Activated T-cell treated with anti-CD3 and anti-CD28 coated beads, Interleukin-2, amount 50 U/mL, for 24 hours (primary cell): ENCODE measurements around the gene EFCAB8.
A peak's percentile ranks its signal among the peaks of the same experiment; 100 is the strongest.

Experiments used
- DNase-seq: peaks from one replicate; pipeline ENCODE4 v3.0.0-alpha.2; 2020
- H3K27ac Mint-ChIP-seq: 2 replicates; pipeline ENCODE4 v1.8.0; 2020; ENCODE audit warnings: mild to moderate bottlenecking, mixed read lengths
- H3K27me3 Mint-ChIP-seq: 2 replicates; pipeline ENCODE4 v1.8.0; 2020; ENCODE audit warnings: mixed read lengths
- H3K36me3 Mint-ChIP-seq: 2 replicates; pipeline ENCODE4 v1.8.0; 2020; ENCODE audit warnings: low read depth, mixed read lengths
- H3K4me1 Mint-ChIP-seq: 2 replicates; pipeline ENCODE4 v1.8.0; 2020; ENCODE audit warnings: low read depth, mixed read lengths
- H3K4me3 Mint-ChIP-seq: 2 replicates; pipeline ENCODE4 v1.8.0; 2020; ENCODE audit warnings: mild to moderate bottlenecking, moderate library complexity, mixed read lengths
- H3K9me3 Mint-ChIP-seq: 2 replicates; pipeline ENCODE4 v1.8.0; 2020; ENCODE audit warnings: mixed read lengths

The EFCAB8 gene

DNA sequence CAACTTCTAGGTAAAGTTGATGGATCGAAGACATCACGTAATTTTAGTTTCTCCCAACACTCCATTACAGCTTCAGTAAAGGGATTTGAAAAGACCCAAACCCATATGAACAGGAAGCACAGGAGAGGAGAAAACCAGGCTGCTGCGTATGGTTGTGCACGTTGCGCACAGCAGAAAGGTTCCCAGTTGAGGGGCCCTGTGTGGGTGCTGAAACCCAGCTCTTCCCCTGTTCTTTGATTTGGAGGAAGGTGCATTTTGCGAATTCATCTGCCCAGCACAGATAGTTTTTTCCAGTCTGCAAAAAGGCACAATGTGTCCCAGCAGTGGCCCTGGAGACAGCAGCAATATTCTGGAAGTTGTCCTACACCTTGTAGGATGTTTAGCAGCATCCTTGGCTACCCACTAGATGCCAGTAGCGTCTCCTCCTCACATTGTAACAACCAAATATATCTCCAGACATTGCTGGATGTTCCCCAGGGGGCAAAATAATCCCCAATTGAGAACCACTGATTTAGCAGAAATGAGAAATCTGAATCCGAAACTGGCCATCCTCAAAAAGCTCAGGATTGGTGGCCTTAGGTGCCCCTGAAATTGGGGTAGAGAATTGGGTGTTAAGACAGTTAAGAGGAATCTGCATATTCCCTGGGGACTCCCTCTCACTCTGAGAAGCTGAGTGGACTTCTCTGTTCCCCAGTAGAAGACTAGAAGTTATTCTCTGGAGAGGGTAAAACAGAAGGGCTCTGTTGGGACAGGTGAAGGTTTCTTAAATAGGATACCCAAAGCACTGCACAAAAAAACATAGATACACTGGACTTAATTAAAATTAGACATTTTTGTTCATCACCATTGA lies 133.3 kb downstream of the EFCAB8 start:
- DNase-seq = no peak
- no peak overlapping the region for H3K4me3 Mint-ChIP-seq
- no peaks in the 10 kb centered on the region for H3K36me3 Mint-ChIP-seq
- peaks cover 41% of the 10 kb centered on the region for H3K4me1 Mint-ChIP-seq
- no peaks in the 10 kb centered on the region for H3K27me3 Mint-ChIP-seq
- H3K27ac Mint-ChIP-seq = no peak overlapping the region
- peaks cover 8% of the 10 kb centered on the region for H3K9me3 Mint-ChIP-seq

DNA sequence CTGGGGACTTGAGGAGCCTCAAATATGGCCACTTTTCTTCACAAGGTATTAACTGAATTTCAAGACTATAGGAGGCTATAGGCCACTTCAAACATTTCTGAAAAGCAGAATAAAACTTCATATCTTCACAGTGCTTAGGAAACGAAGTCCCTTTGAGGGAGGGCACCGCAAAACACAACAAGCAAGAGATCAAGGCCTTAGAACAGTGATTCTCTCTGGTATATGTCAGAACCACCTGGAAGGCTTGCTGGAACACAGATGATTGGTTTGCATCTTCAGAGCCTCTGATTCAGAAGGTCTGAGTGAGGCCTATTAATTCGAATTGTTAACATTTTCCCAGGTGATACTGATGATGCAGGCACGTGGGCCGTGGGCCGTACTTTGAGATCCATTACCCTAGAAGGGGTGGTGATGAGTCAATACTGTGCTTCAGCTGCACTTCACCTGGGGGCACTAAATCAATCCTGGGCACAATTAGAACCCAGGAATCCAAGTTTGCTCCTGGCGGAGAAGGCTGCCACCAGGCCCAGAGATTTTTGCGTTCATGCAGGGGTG lies 134.8 kb downstream of the EFCAB8 start:
- Mint-ChIP-seq H3K27ac (no peak overlapping the region), H3K9me3 (peaks cover 8% of the 10 kb centered on the region), H3K4me3 (no peak overlapping the region), H3K4me1 (peaks cover 43% of the 10 kb centered on the region), H3K36me3 (no peaks in the 10 kb centered on the region), H3K27me3 (no peaks in the 10 kb centered on the region)
- DNase-seq = no peak

DNA sequence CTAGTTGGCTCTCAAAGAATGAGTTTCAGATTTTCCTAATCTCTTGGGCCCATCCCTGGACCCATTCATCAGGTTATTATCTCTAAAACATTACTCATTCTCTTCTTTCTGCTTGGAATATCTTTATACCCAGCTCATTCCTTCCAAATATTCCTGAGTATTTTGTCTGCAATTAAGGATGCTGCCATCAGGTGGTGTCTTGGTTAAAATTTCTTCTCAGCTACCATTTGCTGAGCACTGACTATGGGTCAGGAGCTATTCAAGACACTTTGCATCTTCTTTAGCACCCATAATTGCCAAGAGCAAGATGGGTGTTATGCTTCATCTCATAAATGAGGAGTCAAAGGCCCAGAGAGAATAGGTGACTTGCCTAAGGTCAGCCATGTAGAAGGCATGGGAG lies 137.1 kb downstream of the EFCAB8 start:
- no peak for DNase-seq
- H3K4me3 Mint-ChIP-seq = no peak overlapping the region
- H3K4me1 Mint-ChIP-seq = peaks cover 41% of the 10 kb centered on the region
- H3K27ac Mint-ChIP-seq = no peak overlapping the region
- peaks cover 8% of the 10 kb centered on the region for H3K9me3 Mint-ChIP-seq
- H3K36me3 Mint-ChIP-seq = no peaks in the 10 kb centered on the region
- no peaks in the 10 kb centered on the region for H3K27me3 Mint-ChIP-seq

DNA sequence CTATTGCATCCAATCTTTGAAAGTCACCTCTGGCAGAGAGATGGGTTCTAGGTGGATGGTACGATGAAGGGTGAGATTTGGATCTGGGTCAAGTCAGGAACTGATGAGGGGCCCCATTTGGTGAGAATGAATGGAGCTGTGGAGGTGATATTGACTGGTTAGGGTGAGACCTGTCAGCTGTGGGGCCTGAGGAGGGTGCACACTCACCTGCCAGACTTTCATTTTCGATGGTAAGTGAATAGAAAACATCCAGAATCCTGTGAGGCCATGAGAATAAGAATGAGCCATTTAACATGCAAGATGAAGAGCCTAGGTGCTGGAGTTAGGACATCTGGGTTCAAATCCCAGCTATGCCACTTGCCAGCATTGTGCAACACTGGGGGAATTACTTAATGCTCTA lies 138.7 kb downstream of the EFCAB8 start:
- Mint-ChIP-seq H3K4me1 (peaks cover 35% of the 10 kb centered on the region), H3K27ac (no peak overlapping the region), H3K36me3 (no peaks in the 10 kb centered on the region), H3K4me3 (no peak overlapping the region), H3K27me3 (no peaks in the 10 kb centered on the region), H3K9me3 (peaks cover 8% of the 10 kb centered on the region)
- no peak for DNase-seq

DNA sequence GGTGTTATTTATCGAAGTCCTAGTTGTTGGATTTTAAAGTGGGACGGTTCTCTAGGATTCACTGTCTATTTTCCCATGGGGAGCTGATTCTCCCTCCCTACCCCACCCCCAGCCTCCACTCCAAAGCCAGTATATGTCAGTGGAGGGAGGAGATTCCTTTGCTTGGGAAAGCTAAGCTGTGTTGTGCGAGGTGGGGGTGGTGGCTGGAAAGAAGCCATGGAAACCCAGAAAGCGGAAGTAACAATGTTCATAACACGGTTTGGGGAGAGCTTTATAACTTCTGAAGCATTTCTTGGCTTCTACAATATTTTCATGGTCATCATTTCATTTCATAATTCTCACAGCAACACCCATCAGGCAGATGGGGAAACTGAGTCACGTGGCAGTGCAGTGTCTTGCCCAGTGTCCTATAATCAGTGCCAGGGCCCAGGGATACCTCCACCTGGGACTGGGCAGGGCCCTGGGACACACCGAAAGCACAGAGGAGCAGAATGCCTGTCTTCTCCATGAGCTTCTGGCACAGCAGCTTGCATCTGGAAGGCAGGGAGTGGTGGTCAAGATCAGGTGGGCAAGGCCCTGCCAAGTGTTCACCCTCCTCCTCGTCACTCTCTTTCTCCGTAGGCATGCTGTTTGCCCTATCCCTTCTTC lies 141.0 kb downstream of the EFCAB8 start:
- Mint-ChIP-seq H3K27me3 (no peaks in the 10 kb centered on the region), H3K36me3 (no peaks in the 10 kb centered on the region), H3K4me3 (no peak overlapping the region), H3K9me3 (peaks cover 6% of the 10 kb centered on the region), H3K4me1 (peaks cover 22% of the 10 kb centered on the region), H3K27ac (no peak overlapping the region)
- DNase-seq = no peak

DNA sequence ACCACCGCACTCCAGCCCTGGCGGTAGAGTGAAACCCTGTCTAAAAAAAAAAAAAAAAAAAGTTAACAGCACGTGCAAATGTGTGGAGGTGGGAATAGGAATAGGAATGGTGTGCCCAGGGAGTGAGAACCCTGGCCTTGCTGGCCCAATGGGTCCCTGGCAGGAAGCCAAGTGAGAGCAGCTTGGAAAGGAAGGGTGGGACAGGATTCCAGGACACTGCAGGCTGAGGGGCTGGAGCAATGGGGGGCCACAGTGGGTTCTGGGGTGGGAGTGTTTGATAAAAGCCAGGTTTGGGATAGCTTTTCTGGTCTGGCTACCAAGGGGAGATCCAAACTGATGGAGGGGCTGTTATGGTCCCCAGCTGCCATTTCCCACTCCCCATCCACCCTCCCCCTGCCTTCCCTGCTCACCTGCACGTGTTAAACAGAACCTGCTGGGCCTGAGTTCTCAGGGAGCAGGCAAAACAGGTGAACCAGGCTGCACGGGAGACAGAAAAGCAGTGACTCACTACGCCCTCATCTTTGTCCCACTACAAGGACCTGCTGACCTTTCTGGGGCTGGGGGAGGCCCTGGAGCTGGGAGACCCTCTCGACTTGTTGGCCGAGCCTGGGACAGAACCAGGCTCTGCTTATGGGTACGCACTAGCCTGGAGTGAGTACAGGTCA lies 142.2 kb downstream of the EFCAB8 start:
- H3K9me3 Mint-ChIP-seq = peaks cover 3% of the 10 kb centered on the region
- H3K4me3 Mint-ChIP-seq = no peak overlapping the region
- DNase-seq = no peak
- peaks cover 27% of the 10 kb centered on the region for H3K4me1 Mint-ChIP-seq
- no peak overlapping the region for H3K27ac Mint-ChIP-seq
- no peaks in the 10 kb centered on the region for H3K27me3 Mint-ChIP-seq
- H3K36me3 Mint-ChIP-seq = no peaks in the 10 kb centered on the region

DNA sequence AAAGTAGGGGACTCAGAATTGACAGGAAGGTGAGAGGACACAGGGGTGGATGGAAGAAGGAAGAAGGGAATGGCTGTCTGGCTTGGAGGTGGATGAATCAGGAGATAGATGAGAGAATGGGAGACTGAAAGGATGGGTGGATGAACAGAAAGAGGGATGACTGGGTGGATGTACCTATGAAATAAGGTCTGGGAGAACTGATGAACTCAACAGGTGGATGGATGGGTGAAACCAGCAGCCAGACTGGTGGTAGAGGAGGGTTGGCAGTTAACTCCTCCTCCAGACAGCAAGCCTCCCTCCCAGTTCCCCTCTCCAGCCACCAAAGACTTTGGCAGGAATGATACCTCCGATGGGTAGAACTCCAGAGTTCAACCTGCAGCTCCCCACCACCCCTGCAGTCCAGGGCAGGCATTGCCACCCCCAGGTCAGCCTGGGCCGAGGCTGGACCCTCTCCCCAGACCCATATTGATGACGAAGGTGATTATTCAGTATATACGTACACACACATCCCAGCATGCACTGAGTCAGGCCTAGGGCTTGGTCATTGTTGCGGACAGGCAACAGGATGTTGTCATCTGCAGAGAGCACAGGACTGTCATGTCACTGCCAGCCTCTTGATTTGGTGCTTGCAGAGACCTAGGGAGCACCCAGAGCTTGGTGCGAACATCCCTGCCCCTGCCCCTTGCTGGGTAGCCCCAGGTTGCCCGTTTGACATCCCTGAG lies 143.5 kb downstream of the EFCAB8 start:
- Mint-ChIP-seq H3K4me3 (no peak overlapping the region), H3K36me3 (no peaks in the 10 kb centered on the region), H3K27ac (peak overlapping the region; percentile 3), H3K27me3 (no peaks in the 10 kb centered on the region), H3K4me1 (peaks cover 25% of the 10 kb centered on the region), H3K9me3 (peaks cover 3% of the 10 kb centered on the region)
- DNase-seq = no peak

DNA sequence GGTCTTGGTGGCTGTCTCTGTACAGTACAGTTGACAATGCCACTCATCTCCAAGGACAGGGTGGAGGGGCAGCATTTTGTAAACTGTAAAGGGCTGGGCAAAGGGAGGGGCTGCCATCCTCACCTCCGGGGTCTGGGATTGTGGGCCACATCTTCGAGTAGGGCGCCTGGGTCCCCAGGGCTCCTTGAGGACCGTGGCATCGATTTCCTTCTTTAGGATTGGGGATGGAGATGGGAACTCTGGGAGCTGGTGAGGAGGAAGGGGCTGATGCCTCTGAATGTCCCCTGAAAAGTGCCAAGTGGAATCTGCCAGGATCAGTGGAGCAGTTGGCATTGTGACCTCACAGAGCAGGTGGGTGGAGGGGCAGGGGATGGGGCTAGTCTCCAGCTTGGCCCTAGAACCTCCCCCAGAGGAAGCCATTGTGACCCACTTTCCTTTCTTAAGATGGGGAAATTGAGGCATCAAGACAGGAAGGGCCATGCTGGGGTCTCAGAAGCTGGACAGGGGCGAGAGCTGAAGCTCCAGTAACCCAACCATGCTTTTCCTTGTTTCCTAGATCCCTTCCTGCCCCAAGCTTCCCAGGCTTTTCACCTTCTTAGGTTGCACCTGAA lies 145.5 kb downstream of the EFCAB8 start, which contains the start of gene SUN5:
SUN5 (minus strand) TSS at position 293 of the 611 bp plus-strand sequence; CDS start at position 200, 93 bp downstream.
- no peak within 1 kb of the TSS for H3K4me3 Mint-ChIP-seq
- H3K27ac Mint-ChIP-seq = no peak within 1 kb of the TSS
- no peak for DNase-seq
- no peaks in the 10 kb centered on the region for H3K27me3 Mint-ChIP-seq
- H3K36me3 Mint-ChIP-seq = no peaks in the 10 kb centered on the region
- H3K9me3 Mint-ChIP-seq = peaks cover 3% of the 10 kb centered on the region
- H3K4me1 Mint-ChIP-seq = peaks cover 20% of the 10 kb centered on the region

DNA sequence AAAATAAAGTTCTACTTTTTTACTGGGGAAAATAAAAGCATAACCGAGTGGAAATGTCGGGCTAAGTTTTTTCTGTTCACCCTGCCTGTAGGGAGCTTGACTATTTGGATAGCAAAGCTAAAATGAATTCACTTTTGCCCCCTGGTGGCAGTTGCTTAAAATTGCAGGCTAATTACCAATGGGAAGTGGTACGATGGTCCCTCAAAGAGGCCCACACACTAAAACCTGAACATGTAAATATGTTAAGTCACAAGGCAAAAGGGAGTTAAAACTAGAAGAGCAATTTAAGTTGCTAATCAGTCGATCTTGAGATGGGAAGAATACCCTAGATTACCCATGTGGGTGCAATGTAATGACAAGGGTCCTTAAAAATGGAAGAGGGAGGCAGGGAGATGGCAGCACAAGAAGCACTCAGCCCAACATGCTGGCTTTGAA lies 146.4 kb downstream of the EFCAB8 start:
- no peaks in the 10 kb centered on the region for H3K27me3 Mint-ChIP-seq
- H3K36me3 Mint-ChIP-seq = no peaks in the 10 kb centered on the region
- no peak for DNase-seq
- peaks cover 20% of the 10 kb centered on the region for H3K4me1 Mint-ChIP-seq
- H3K27ac Mint-ChIP-seq = no peak overlapping the region
- H3K9me3 Mint-ChIP-seq = peaks cover 3% of the 10 kb centered on the region
- no peak overlapping the region for H3K4me3 Mint-ChIP-seq

DNA sequence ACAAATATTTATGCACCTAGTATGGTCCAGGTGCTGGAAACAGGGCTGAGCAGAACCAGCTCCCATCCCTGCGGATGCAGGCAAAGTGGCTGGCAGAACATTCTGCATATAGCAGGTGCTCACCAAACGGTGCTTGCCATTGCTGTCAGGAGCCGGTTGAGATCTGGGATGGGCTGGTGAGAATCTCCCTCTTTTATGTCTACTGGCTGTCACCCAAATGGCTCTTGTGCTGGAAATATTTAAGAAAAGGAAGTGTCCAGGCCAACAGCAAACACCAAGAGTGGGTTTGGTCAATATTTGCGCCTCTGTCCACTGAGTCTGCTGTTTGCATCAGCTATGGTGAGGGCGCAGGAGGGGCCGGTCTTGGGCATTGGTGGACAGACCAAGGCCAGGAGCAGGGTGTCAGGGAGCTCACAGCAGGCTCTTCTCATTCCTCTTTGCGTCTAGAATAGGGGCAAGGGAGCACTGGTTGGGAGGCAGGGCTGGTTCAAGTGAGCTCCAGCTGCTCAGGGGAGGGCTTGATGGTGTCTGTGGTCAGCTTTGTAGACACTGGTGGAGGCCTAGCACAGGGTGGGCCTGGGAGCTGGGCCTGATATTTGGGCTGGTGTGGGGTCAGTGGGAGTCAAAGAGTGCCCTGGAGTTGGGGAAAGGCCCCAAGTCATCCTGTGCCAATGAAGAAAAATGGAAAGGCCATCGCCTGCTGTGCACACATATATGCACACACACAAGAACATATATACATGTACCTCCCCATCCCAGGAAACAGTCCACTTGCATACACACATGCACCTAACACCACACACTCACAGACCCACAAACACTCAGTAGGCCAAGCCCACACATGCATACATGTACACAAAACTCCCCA lies 147.4 kb downstream of the EFCAB8 start:
- H3K4me3 Mint-ChIP-seq = no peak overlapping the region

DNA sequence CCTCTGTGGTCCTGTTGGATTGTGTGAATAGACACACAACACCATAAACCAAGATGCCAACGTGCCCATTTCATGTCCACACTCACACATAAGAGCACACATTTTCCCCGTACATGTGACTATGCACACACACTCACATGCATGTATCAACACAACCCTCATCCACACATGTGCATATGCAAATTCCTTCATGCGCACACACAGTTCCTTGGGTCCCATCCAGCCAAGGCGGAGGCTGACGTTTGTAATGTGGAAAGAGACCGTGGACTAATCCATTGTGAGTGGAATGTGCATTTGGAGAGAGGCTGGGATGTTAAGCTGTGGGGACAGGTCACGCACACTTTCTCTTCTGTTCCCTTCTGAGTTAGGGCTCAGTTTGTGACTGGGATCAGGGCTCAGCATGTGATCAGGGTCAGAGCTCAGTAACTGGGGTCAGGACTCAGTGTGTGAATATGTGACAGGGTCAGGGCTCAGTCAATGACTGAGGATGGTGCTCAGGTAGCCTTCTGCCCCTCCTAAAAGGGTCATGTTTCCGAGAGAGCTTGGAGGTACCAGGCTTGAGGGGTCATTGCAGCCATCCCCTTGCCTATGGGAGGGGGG lies 148.2 kb downstream of the EFCAB8 start:
- Mint-ChIP-seq H3K4me1 (peaks cover 13% of the 10 kb centered on the region), H3K27me3 (no peaks in the 10 kb centered on the region), H3K9me3 (peaks cover 3% of the 10 kb centered on the region), H3K4me3 (no peak overlapping the region), H3K36me3 (no peaks in the 10 kb centered on the region), H3K27ac (no peak overlapping the region)
- DNase-seq = no peak

More for the DNA sequence above, 147.4 kb downstream of the EFCAB8 start:
- peaks cover 3% of the 10 kb centered on the region for H3K9me3 Mint-ChIP-seq
- no peaks in the 10 kb centered on the region for H3K36me3 Mint-ChIP-seq
- no peak for DNase-seq
- H3K27ac Mint-ChIP-seq = no peak overlapping the region
- no peaks in the 10 kb centered on the region for H3K27me3 Mint-ChIP-seq
- peaks cover 16% of the 10 kb centered on the region for H3K4me1 Mint-ChIP-seq

DNA sequence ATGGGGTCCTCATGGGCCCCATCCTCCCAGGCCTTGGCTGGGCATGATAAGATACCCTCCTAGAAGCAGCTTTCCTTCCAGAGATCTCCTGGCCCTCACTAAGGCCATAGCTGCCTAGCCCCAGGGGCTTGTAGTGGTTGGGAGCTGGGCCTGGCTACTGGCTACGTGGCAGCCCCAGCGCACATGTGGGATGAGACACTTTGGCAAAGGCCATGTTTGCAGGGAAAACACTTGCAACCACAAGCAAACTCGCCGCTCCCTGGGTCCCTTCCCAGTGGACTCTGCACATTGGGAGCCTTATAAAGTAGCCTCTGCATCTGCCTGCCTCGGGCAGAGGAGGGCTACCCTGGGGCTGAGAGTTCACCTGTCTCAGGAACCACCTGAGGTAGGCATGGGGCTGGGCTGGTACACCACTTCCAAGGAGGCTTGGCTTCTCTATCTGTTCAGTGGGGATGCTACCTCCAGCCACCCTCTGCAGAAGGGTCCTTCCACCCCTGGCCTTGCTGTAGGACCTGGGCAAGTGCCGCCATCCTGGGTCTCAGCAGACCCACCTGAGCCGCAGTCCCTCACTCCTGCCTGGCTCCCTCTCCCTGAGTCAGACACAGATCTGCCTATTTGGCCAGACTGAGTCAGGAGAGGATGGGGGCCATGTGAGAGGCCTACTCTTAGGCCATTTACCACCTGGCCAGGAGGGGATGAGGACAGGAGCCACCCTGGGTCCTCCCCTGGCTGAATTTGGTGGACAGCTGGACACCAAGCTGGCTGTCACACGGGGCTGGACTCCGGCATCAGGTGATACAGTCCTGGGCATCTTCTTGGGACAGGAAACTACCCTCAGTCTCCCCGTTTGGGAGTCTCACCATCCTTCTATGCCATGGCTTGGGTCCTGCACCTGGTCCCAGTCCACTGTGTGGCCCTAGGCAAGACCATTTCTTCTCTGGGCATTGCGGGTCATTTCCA lies 148.9 kb downstream of the EFCAB8 start, which contains the start of gene BPIFB2:
BPIFB2 (plus strand) TSS at position 329 of the 960 bp plus-strand sequence. CDS start 871 bp downstream, outside the sequence.
- no peak within 1 kb of the TSS for H3K4me3 Mint-ChIP-seq
- no peaks in the 10 kb centered on the region for H3K27me3 Mint-ChIP-seq
- peaks cover 8% of the 10 kb centered on the region for H3K4me1 Mint-ChIP-seq
- no peak within 1 kb of the TSS for H3K27ac Mint-ChIP-seq
- peaks cover 3% of the 10 kb centered on the region for H3K9me3 Mint-ChIP-seq
- DNase-seq = no peak
- H3K36me3 Mint-ChIP-seq = no peaks in the 10 kb centered on the region
